T-helper 2 cell treated with Interferon-gamma antibody and Interleukin-4, amounts not matched to agents 5 μg/mL and 100 μg/mL, for 36 hours (primary cell): ENCODE results near the gene SCIN.

Source experiments
- DNase-seq: peaks from one replicate; pipeline ENCODE4 v3.0.0; 2021; ENCODE audit warnings: low spot score
- H3K27ac Mint-ChIP-seq: one replicate; pipeline ENCODE4 v1.8.0; 2021; ENCODE audit warnings: mild to moderate bottlenecking, mixed read lengths
- H3K27me3 Mint-ChIP-seq: one replicate; pipeline ENCODE4 v1.8.0; 2021; ENCODE audit warnings: low read depth, mixed read lengths
- H3K36me3 Mint-ChIP-seq: one replicate; pipeline ENCODE4 v1.8.0; 2021; ENCODE audit warnings: low read depth, mixed read lengths
- H3K4me1 Mint-ChIP-seq: one replicate; pipeline ENCODE4 v1.8.0; 2021; ENCODE audit warnings: low read depth, mixed read lengths
- H3K4me3 Mint-ChIP-seq: one replicate; pipeline ENCODE4 v1.8.0; 2022; ENCODE audit warnings: mild to moderate bottlenecking, moderate library complexity, mixed read lengths
- H3K9me3 Mint-ChIP-seq: one replicate; pipeline ENCODE4 v1.8.0; 2021; ENCODE audit warnings: mixed read lengths

The SCIN gene

GRCh38 chr7:12706900-12707536 lies 136.5 kb downstream of the SCIN start:
- Mint-ChIP-seq H3K36me3 (no peaks in the 10 kb centered on the region), H3K4me3 (no peak overlapping the region), H3K4me1 (peaks cover 3% of the 10 kb centered on the region), H3K9me3 (no peaks in the 10 kb centered on the region), H3K27ac (no peak overlapping the region), H3K27me3 (no peaks in the 10 kb centered on the region)
- DNase-seq, result no peak

DNA sequence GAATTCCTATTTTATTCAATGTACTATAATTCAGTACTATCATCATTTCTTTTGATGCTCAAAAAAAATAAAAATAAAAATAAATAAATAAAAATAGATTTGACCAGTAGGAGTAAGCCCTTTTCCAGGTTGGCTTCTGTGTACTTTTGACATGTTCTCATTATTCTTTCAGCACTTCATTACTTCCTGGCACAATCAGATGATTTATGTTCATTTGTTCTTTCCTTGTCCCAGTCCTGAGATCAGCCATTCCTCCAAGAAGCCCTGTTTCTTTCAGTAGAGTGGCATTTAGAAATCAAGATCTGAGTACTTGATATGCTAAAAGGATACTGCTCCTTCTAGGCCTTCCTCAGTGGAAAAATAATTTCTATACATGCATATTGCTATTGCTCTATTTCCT lies 137.8 kb downstream of the SCIN start:
- H3K27ac Mint-ChIP-seq, result no peak overlapping the region

More for the DNA sequence above, 137.8 kb downstream of the SCIN start:
- H3K27me3 Mint-ChIP-seq, result no peaks in the 10 kb centered on the region
- H3K4me3 Mint-ChIP-seq, result no peak overlapping the region
- no peaks in the 10 kb centered on the region for H3K9me3 Mint-ChIP-seq
- no peaks in the 10 kb centered on the region for H3K36me3 Mint-ChIP-seq
- DNase-seq, result no peak
- peaks cover 3% of the 10 kb centered on the region for H3K4me1 Mint-ChIP-seq
